ENCODE results near the gene UGT1A4.

GRCh38 chr2:233740870-233741269 lies 22.3 kb downstream of the UGT1A4 start:
- no peak for TF ChIP-seq CTCF (IDR thresholded peaks at IDR 0.05)
- no peak for TF ChIP-seq POLR2AphosphoS5 (IDR thresholded peaks at IDR 0.05; ENCODE audit: insufficient read depth in 1 of 2, low read depth in 1 of 2)
- TF ChIP-seq POLR2A (IDR thresholded peaks at IDR 0.05), result no peak

Measured in vagina (tissue), 2 donors.